ENCODE data around the gene CYTH4. TPM values are rescaled to one million over a fixed set of nuclear protein-coding genes. Genes with fewer than 3 reads are reported as not detected.

Gene CYTH4
- total and polyA plus RNA-seq, 10 of the 15 experiments (the other 5 are each of a cell fraction or from before 2014, with no cell fraction given) = 1.5 to 27.3 (median 16.9) TPM

- SMC1A ChIA-PET (ENCODE audit: uncharacterized antibody, unreplicated experiment) = no interaction called here
- DNase-seq (ENCODE audit: low read depth, low spot score) (no peak), ATAC-seq (no peak), FAIRE-seq (no peak)
- Histone ChIP-seq H3K4me3 (no peak overlapping the region), H2AFZ (ENCODE audit: control insufficient read depth, low read depth, low read length) (no peak overlapping the region), H3K27ac (ENCODE audit: control insufficient read depth, insufficient read depth) (no peak overlapping the region), H4K20me1 (ENCODE audit: control insufficient read depth, insufficient read depth) (no peaks in the 10 kb centered on the region), H3K9me3 (replicated peaks; ENCODE audit: control insufficient read depth, insufficient read depth, low read length) (no peaks in the 10 kb centered on the region), H3K4me2 (ENCODE audit: control insufficient read depth, insufficient read depth) (no peak overlapping the region), H3K36me3 (ENCODE audit: control insufficient read depth in 2 of 2, insufficient read depth in 2 of 2, low read length in 1 of 2) (no peaks in the 10 kb centered on the region), H3K4me1 (ENCODE audit: control insufficient read depth, insufficient read depth, low read length) (no peaks in the 10 kb centered on the region), H3K27me3 (replicated peaks in 1 of 2; ENCODE audit: control insufficient read depth in 2 of 2, insufficient read depth in 2 of 2, low read length in 1 of 2) (peaks cover 2% of the 10 kb centered on the region in 2 experiments; a peak in 2 of 4 replicates), H3K9ac (ENCODE audit: control insufficient read depth, insufficient read depth, low read length) (no peak overlapping the region), H3K79me2 (ENCODE audit: control insufficient read depth, insufficient read depth, low read length) (no peaks in the 10 kb centered on the region)
- CTCF ChIA-PET = no interaction called here
- POLR2A ChIA-PET = no interaction called here
- 66% methylated on average over 11 of the region's 11 CpGs for WGBS (ENCODE audit: insufficient coverage, insufficient replicate concordance, low lambda C conversion rate, missing lambda C conversion rate)
- TF ChIP-seq, protein P1, sequence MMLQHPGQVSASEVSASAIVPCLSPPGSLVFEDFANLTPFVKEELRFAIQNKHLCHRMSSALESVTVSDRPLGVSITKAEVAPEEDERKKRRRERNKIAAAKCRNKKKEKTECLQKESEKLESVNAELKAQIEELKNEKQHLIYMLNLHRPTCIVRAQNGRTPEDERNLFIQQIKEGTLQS (IDR thresholded peaks at IDR 0.05; ENCODE audit: borderline replicate concordance, extremely low read depth, low read depth, low read length) = no peak
- TF ChIP-seq WRNIP1 (IDR thresholded peaks at IDR 0.05; ENCODE audit: borderline replicate concordance, low read depth, low read length) (no peak), ZZZ3 (IDR thresholded peaks at IDR 0.05; ENCODE audit: control insufficient read depth, insufficient read length, low read depth) (no peak), CBX3 (IDR thresholded peaks at IDR 0.05; ENCODE audit: borderline replicate concordance, low read depth) (no peak), HDAC6 (IDR thresholded peaks at IDR 0.05; ENCODE audit: unreplicated experiment) (no peak), CEBPB (IDR thresholded peaks at IDR 0.05; ENCODE audit: borderline replicate concordance in 1 of 2, low read depth in 2 of 2, low read length in 2 of 2) (no peak), RCOR1 (conservative IDR thresholded peaks at IDR 0.05; ENCODE audit: low read depth, low read length) (no peak), ELK1 (IDR thresholded peaks at IDR 0.05; ENCODE audit: low read depth, low read length) (no peak), KAT2A (conservative IDR thresholded peaks at IDR 0.05; ENCODE audit: control insufficient read depth, low read depth, low read length) (no peak), GABPA (IDR thresholded peaks at IDR 0.05; ENCODE audit: low read depth) (no peak), MAX (IDR thresholded peaks at IDR 0.05; ENCODE audit: low read depth, low read length) (no peak), BMI1 (IDR thresholded peaks at IDR 0.05; ENCODE audit: borderline replicate concordance) (no peak), ASH2L (IDR thresholded peaks at IDR 0.05; ENCODE audit: borderline replicate concordance, low read depth) (no peak), NR2C1 (IDR thresholded peaks at IDR 0.05) (no peak)
- TF ChIP-seq, protein P2, sequence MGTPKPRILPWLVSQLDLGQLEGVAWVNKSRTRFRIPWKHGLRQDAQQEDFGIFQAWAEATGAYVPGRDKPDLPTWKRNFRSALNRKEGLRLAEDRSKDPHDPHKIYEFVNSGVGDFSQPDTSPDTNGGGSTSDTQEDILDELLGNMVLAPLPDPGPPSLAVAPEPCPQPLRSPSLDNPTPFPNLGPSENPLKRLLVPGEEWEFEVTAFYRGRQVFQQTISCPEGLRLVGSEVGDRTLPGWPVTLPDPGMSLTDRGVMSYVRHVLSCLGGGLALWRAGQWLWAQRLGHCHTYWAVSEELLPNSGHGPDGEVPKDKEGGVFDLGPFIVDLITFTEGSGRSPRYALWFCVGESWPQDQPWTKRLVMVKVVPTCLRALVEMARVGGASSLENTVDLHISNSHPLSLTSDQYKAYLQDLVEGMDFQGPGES (IDR thresholded peaks at IDR 0.05) = no peak
- in situ Hi-C loops (cut with MboI) (no loop called here), intact Hi-C loops (cut with micrococcal nuclease; ENCODE audit: unreplicated experiment) (no loop called here)
- no TSS peak for BruUV-seq (replicated peaks)
- RAD21 ChIA-PET (ENCODE audit: unreplicated experiment) = no interaction called here
Measured at GRCh38 chr22:37358386-37358785, 76.1 kb downstream of the CYTH4 start.

All from GM12878 (cell line).